Ectodermal cell (in vitro differentiated cells): Measurements from ENCODE around the gene A4GNT.

Source experiments
- H3K27ac ChIP-seq: 2 replicates; pipeline ENCODE4 v1.7.0; 2013; ENCODE audit warnings: mild to moderate bottlenecking, low read depth, low read length; ENCODE audit not compliant: insufficient read depth, poor library complexity, severe bottlenecking
- H3K27me3 ChIP-seq: 2 replicates; pipeline ENCODE4 v1.7.0; 2013; ENCODE audit warnings: mild to moderate bottlenecking, low read length; ENCODE audit not compliant: insufficient read depth, control insufficient read depth, poor library complexity, severe bottlenecking
- H3K36me3 ChIP-seq: one replicate; pipeline ENCODE4 v1.7.0; 2013; ENCODE audit warnings: low read length; ENCODE audit not compliant: control insufficient read depth, insufficient read depth
- H3K4me1 ChIP-seq: one replicate; pipeline ENCODE4 v1.7.0; 2013; ENCODE audit warnings: low read length; ENCODE audit not compliant: control insufficient read depth, insufficient read depth
- H3K4me3 ChIP-seq: 2 replicates; pipeline ENCODE4 v1.7.0; 2013; ENCODE audit warnings: low read depth, low read length, control low read depth; ENCODE audit not compliant: insufficient read depth
- H3K9me3 ChIP-seq: 2 replicates; pipeline ENCODE4 v1.7.0; 2013; ENCODE audit warnings: mild to moderate bottlenecking, low read length, moderate library complexity; ENCODE audit not compliant: control insufficient read depth
- WGBS, 2 experiments: methylation state at CpG; one replicate each; pipeline ENCODE4 v1.1.7; 2013; ENCODE audit warnings: missing lambda C conversion rate in 2 of 2; 5-methylcytosine and 5-hydroxymethylcytosine counted together

Gene A4GNT

GRCh38 chr3:138140940-138141339 lies 8.8 kb upstream of the A4GNT start:
- Histone ChIP-seq H3K36me3 (no peaks in the 10 kb centered on the region), H3K27me3 (no peaks in the 10 kb centered on the region), H3K9me3 (no peaks in the 10 kb centered on the region), H3K4me1 (no peaks in the 10 kb centered on the region), H3K4me3 (no peak overlapping the region), H3K27ac (no peak overlapping the region)

GRCh38 chr3:138139691-138140090 lies 7.5 kb upstream of the A4GNT start:
- no peak overlapping the region for H3K27ac ChIP-seq
- H3K4me3 ChIP-seq: no peak overlapping the region
- no peaks in the 10 kb centered on the region for H3K4me1 ChIP-seq
- no peaks in the 10 kb centered on the region for H3K9me3 ChIP-seq
- no peaks in the 10 kb centered on the region for H3K36me3 ChIP-seq
- WGBS, 2 experiments: 94 to 100% methylated on average over 1 of the region's 2 CpGs
- no peaks in the 10 kb centered on the region for H3K27me3 ChIP-seq

GRCh38 chr3:138137861-138138260 lies 5.7 kb upstream of the A4GNT start:
- 85 to 91% methylated on average over 2 of the region's 2 CpGs for WGBS, 2 experiments
- no peaks in the 10 kb centered on the region for H3K27me3 ChIP-seq
- H3K36me3 ChIP-seq: no peaks in the 10 kb centered on the region
- no peak overlapping the region for H3K4me3 ChIP-seq
- H3K4me1 ChIP-seq: no peaks in the 10 kb centered on the region
- no peaks in the 10 kb centered on the region for H3K9me3 ChIP-seq
- H3K27ac ChIP-seq: no peak overlapping the region

- Histone ChIP-seq H3K27me3 (no peaks in the 10 kb centered on the region), H3K4me1 (no peaks in the 10 kb centered on the region), H3K36me3 (no peaks in the 10 kb centered on the region), H3K27ac (no peak overlapping the region), H3K4me3 (no peak overlapping the region), H3K9me3 (no peaks in the 10 kb centered on the region)
- 92 to 94% methylated on average over 3 of the region's 3 CpGs for WGBS, 2 experiments
Measured at GRCh38 chr3:138136201-138136600, 4.0 kb upstream of the A4GNT start.

GRCh38 chr3:138135833-138136194 lies 3.6 kb upstream of the A4GNT start:
- Histone ChIP-seq H3K27me3 (no peaks in the 10 kb centered on the region), H3K36me3 (no peaks in the 10 kb centered on the region), H3K9me3 (no peaks in the 10 kb centered on the region), H3K4me3 (no peak overlapping the region), H3K4me1 (no peaks in the 10 kb centered on the region), H3K27ac (no peak overlapping the region)
- 97 to 100% methylated on average over 1 to 2 of the region's 2 CpGs for WGBS, 2 experiments

GRCh38 chr3:138135146-138135832 lies 3.1 kb upstream of the A4GNT start:
- no peak overlapping the region for H3K4me3 ChIP-seq
- no peaks in the 10 kb centered on the region for H3K27me3 ChIP-seq
- H3K36me3 ChIP-seq: no peaks in the 10 kb centered on the region
- no peaks in the 10 kb centered on the region for H3K4me1 ChIP-seq
- H3K27ac ChIP-seq: no peak overlapping the region
- 91 to 92% methylated on average over 3 of the region's 3 CpGs for WGBS, 2 experiments
- H3K9me3 ChIP-seq: no peaks in the 10 kb centered on the region

GRCh38 chr3:138127636-138128365 lies 4.4 kb downstream of the A4GNT start:
- Histone ChIP-seq H3K27me3 (no peaks in the 10 kb centered on the region), H3K4me1 (no peaks in the 10 kb centered on the region), H3K9me3 (no peaks in the 10 kb centered on the region), H3K4me3 (no peak overlapping the region), H3K36me3 (no peaks in the 10 kb centered on the region), H3K27ac (no peak overlapping the region)
- WGBS, 2 experiments: 92 to 94% methylated on average over 1 of the region's 1 CpG

GRCh38 chr3:138125548-138126221 lies 6.5 kb downstream of the A4GNT start:
- Histone ChIP-seq H3K9me3 (no peaks in the 10 kb centered on the region), H3K27ac (no peak overlapping the region), H3K4me3 (no peak overlapping the region), H3K27me3 (no peaks in the 10 kb centered on the region), H3K4me1 (no peaks in the 10 kb centered on the region), H3K36me3 (no peaks in the 10 kb centered on the region)
- WGBS, 2 experiments: 85 to 88% methylated on average over 5 of the region's 5 CpGs

- Histone ChIP-seq H3K9me3 (no peaks in the 10 kb centered on the region), H3K4me3 (no peak overlapping the region), H3K4me1 (no peaks in the 10 kb centered on the region), H3K27ac (no peak overlapping the region), H3K27me3 (no peaks in the 10 kb centered on the region), H3K36me3 (no peaks in the 10 kb centered on the region)
- 87 to 90% methylated on average over 8 to 9 of the region's 10 CpGs for WGBS, 2 experiments
Measured at GRCh38 chr3:138124706-138125355, 7.4 kb downstream of the A4GNT start.

GRCh38 chr3:138124188-138124587 lies 8.0 kb downstream of the A4GNT start:
- no peaks in the 10 kb centered on the region for H3K9me3 ChIP-seq
- whole genome bisulfite sequencing, 2 experiments: 96 to 97% methylated on average over 5 to 6 of the region's 6 CpGs
- no peak overlapping the region for H3K4me3 ChIP-seq
- no peaks in the 10 kb centered on the region for H3K36me3 ChIP-seq
- no peak overlapping the region for H3K27ac ChIP-seq
- no peaks in the 10 kb centered on the region for H3K4me1 ChIP-seq
- H3K27me3 ChIP-seq: no peaks in the 10 kb centered on the region
